Activated effector memory CD4-positive, alpha-beta T cell treated with Interleukin-2 at 50 U/mL for 16 hours (primary cell): ENCODE results near the gene CCL22.
"Not testable (repeated sequence)": the region's sequence is repeated elsewhere in the genome, so short reads cannot be mapped to it uniquely, and the experiment has no call there.

ENCODE experiments used
- DNase-seq: peaks from one replicate; pipeline ENCODE4 v3.0.0-alpha.2; 2020

The CCL22 gene

DNA sequence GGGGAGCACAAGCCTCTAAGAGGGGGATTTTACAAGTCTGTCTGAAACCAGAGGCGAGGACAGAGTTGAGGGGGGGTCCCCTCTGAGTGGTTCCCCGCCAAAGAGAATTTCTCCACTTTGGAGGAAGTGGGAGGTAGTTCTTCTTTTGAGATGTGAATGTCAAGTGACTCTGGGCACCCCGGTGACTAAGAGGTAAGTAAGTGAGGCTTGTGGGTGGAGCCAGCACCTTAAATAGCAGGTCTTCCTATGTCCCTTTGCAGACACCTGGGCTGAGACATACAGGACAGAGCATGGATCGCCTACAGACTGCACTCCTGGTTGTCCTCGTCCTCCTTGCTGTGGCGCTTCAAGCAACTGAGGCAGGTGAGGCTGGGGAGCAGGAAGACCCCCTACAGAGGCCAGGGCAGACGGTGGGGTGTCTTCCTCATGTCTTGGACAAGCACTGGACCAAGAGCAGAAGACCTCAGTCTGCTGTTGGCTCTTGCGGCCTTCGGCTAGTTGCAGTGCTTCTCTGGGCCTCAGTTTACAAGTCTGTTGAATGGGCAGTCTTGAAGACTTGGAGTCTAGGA is at the start of gene CCL22:
CCL22 (plus strand) TSS at position 257 of the 569 bp plus-strand sequence; CDS start at position 291, 34 bp downstream.
- no peak for DNase-seq

DNA sequence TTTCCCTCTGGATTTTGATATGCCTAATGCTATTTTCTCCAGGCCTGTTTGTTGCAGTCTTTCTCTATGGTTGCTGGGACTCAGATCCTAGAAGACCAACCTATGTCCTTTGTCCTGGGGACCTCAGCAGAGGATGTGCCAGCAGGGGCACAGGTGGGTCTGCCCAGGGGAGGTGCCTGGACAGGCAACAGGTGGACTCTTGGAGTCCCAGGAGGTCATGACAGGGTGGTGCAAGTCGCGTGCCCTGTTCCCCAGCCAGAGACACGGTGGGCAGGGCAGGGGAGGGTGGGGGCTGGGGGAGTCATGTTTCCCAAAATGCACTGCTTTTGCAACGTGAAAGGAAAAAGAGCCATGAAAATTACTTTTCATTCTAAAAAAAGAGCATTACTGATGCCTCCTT is 47.8 kb upstream of the CCL22 start:
- no peak for DNase-seq

- no peak for DNase-seq
Measured at GRCh38 chr16:57313509-57313908, 45.1 kb upstream of the CCL22 start.

DNA sequence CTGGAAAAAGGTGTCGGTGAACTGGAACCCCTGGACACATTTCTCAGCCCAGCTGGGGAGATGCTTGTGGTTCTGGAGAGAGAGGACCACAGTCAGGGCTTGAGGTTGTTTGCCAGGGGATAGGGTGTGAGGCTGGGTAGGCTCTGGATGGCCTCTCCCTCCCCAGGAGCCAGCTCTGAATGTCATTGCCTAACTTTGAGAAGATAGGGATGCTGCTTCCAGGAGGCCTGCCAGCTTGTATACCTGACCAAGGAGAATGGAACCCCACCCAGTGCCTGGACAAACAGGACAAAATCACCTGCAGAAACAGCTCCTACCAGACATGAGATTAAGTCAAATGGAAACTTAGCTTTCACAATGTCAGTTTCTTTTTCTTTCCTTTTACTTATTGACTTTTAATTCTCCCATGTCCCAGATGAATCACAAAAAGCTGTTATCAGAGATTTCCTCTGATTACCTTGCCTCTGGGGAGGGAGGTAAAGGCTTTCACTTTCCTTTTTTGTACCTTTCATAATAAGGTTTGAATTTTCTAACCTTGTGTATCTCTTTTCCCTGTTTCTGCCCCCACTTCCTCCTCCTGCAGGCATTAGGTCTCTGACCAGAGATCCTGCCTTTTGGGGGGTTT is 44.3 kb upstream of the CCL22 start:
- DNase-seq = no peak

- DNase-seq = no peak
Measured at GRCh38 chr16:57315416-57315815, 43.2 kb upstream of the CCL22 start.

GRCh38 chr16:57316390-57317017 is 42.1 kb upstream of the CCL22 start:
- DNase-seq = no peak

DNA sequence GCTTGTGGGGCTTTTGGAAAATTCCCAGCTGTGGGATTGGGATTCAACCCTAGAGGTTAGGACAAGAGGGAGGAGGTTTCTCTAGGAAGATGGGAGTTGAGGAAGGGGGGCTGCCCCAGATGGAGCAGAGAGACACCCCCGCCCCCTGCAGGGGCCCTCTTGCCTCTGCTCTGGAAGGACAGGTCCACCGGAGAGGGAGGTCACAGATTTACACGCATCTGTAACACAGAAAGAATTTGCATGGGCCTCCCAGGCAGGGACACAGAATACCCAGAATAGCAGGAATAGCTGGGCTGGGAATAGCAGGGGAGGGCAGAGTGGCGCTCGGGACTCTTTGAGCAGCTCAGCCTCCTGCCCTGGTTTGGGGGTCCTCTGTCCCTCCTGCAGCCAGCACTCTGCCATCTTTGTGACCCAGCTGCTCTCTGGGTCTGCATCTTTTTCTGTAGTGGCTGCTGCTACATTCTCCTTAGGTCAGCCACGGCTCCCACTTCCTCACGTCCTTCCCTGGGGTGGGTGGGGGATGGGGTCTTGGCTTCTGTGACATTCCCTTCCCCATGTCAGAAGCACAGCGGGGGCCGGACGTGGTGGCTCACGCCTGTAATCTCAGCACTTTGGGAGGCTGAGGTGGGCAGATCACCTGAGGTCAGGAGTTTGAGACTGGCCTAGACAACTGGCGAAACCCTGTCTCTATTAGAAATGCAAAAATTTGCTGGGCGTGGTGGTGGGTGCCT is 40.2 kb upstream of the CCL22 start:
- no peak for DNase-seq

- DNase-seq = no peak
Measured at GRCh38 chr16:57319646-57320045, 38.9 kb upstream of the CCL22 start.

GRCh38 chr16:57324749-57325148 is 33.8 kb upstream of the CCL22 start:
- no peak for DNase-seq

DNA sequence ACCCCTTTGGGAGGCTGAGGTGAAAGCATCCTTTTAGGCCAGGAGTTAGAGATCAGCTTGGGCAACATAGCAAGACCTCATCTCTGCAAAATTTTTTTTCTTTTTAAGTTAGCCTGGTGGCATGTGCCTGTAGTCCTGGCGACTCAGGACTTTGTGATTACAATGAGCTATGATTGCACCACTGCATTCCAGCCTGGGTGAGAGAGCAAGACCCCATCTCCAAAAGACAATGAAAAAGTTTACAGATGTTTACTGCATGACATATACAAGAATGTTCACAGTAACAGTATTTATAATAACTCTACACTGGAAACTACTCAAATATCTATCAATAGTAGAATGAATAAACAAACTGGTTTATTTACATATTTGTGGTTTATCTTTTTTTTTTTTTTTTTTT is 33.1 kb upstream of the CCL22 start:
- no peak for DNase-seq

- DNase-seq = no peak
Measured at GRCh38 chr16:57329718-57330327, 28.8 kb upstream of the CCL22 start.

GRCh38 chr16:57331355-57331754 is 27.2 kb upstream of the CCL22 start:
- no peak for DNase-seq

DNA sequence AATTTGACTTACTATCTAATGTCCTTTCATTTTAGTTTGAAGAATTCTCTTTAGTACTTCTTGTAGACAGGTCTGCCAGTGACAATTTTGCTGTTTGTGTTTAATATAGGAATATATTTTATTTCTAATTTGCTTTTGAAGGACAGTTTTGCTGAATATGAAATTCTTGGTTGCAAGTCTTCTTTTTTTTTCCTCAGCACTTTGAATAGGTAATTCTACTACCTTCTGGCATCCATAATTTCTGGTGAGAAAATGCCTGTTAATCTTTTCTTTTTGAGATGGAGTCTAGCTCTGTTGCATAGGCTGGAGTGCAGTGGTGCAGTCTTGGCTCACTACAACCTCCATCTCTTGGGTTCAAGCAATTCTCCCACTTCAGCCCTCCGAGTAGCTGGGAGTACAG is 25.2 kb upstream of the CCL22 start:
- DNase-seq = no peak

GRCh38 chr16:57335366-57335765 is 23.2 kb upstream of the CCL22 start:
- DNase-seq = no peak

- no peak for DNase-seq
Measured at GRCh38 chr16:57341062-57341440, 17.5 kb upstream of the CCL22 start.

GRCh38 chr16:57341441-57342303 is 16.9 kb upstream of the CCL22 start:
- DNase-seq = no peak

DNA sequence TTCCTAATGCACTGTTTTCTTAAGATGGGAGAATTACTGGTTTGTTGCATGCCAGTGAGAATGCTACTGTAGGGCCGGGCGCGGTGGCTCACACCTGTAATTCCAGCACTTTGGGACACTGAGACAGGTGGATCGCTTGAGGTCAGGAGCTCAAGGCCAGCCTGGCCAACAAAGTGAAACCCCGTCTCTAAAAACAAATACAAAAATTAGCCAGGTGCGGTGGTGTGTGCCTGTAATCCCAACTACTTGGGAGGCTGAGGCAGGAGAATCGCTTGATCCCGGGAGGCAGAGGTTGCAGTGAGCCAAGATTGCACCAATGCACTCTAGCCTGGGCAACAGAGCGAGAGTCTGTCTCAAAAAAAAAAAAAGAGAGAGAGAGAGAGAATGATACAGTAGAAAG is 16.0 kb upstream of the CCL22 start:
- not testable (repeated sequence) for DNase-seq

DNA sequence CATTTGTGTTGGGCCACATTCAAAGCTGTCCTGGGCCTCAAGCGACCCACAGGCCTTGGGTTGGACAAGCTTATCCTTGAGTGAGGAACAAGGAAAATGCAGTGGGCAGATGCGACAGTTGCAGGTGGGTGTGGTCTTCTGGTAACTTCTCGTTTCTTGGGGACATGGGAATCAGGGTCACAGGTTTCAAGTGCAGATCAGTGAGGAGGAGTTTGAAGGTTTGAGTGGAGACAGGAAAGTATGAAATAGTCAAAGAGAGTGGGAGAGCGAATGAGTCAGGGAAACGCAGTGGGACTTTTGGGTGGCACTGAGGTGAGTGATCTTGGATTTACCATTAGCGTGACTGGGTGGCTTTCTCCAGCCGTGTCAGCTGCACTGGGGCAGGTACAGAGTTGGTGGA is 15.4 kb upstream of the CCL22 start:
- DNase-seq = no peak

DNA sequence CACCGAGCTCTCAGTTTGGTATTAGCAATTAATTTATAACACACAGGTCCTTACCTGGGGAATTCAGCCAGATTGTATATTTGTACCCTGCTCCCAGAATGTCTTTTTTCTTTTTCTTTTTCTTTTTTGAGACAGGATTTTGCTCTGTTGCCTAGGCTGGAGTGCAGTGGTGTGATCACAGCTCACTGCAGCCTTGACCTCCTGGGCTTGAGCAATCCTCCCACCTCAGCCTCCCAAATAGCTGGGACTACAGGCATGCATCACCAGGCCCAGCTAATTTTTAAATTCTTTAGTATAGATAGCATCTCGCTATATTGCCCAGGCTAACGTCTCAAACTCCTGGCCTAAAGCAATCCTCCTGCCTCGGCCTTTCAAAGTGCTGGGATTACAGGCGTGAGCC is 14.5 kb upstream of the CCL22 start:
- not testable (repeated sequence) for DNase-seq

DNA sequence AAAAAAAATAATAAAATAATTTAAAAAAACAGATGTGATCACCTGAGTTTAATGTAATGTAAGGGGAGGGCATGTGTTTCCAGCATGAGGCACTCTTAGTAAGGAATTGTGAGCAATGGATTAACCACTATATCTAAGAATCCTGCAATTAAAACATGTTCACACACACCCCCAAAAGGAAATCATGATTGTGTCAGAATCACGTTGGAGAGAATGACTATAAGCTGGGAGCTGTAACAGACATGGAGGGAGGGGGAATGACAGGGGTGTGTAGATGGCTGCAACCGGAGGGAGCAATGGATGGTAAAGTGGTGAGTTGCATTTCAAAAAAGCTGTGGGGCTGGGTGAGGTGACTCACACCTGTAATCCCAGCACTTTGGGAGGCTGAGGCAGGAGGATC is 13.6 kb upstream of the CCL22 start:
- DNase-seq = no peak

DNA sequence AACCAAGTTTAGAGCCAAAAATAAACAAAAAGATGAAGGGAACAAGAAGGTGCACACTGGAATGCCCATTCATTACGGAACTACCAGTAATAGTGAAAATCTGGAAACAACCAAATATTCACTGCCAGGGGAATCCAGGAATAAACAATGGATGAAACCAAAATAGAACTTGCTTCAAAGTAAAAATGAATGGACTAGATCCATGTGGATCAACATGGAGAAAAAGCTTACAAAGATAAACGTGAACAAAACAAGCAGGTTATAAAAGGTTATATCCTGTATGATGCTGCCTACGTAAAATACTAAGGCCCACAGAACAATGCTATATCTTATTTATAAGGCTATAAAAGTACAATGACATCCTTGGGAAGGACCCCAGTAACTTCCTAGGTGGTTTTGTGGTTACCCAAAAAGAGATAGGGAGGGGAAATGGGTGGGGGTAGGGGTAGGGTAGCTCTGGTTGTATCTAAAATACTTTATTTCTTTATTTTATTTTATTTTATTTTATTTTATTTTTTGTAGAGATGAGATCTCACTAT is 12.8 kb upstream of the CCL22 start:
- no peak for DNase-seq

GRCh38 chr16:57347858-57348257 is 10.7 kb upstream of the CCL22 start:
- DNase-seq = no peak
